ENCODE results near the gene OMP.

Gene OMP

DNA sequence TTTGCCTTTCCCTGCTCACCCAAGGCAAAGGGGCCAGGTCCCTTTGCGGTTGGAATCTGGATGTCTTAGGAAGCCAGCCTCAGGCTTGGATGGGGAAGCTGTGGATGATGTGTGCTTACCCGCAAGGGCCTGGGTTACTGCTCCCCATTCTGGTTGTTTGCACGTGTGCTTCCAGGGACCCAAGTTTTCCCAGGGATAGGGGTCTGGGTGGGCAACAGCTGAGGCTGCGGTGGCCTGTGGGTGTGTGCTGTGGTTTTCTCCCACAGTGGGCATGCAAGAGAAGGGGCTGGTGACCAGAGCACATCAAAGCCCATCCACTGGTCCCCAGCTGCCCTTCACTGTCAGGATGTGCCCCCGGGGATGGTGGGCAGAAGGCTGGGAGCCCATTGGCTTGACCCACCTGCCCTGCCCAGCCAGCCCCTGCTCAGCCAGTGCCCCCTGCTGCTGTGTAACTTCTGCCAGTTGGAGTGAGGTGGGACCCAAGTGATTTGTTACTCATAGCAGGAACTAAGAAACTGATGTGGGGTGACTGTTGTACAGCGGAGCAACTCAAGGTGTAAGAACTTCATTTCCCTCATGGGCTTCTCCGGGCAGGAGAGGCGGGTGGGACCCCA, 32.6 kb upstream of the OMP start:
- no peak for DNase-seq

DNA sequence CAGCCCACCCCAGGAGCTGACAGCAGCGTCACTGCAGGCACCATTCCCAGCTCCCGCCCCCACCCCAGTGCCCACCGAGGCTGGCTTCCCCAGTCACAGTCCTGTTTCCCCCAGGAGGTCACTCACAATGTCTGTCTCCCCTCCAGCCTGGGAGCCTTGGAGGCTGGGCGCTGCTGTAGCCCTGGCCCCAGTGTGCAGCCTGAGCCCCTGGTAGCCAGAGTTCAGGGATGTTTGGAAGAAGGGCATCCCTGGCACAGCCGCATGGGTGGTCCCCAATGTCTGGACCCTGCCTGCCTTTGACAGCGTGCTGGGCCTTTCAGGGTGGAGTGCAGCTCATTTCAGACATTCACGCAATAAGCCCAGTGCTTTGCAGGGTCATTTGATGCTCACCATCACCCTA, 31.6 kb upstream of the OMP start:
- no peak for DNase-seq

DNA sequence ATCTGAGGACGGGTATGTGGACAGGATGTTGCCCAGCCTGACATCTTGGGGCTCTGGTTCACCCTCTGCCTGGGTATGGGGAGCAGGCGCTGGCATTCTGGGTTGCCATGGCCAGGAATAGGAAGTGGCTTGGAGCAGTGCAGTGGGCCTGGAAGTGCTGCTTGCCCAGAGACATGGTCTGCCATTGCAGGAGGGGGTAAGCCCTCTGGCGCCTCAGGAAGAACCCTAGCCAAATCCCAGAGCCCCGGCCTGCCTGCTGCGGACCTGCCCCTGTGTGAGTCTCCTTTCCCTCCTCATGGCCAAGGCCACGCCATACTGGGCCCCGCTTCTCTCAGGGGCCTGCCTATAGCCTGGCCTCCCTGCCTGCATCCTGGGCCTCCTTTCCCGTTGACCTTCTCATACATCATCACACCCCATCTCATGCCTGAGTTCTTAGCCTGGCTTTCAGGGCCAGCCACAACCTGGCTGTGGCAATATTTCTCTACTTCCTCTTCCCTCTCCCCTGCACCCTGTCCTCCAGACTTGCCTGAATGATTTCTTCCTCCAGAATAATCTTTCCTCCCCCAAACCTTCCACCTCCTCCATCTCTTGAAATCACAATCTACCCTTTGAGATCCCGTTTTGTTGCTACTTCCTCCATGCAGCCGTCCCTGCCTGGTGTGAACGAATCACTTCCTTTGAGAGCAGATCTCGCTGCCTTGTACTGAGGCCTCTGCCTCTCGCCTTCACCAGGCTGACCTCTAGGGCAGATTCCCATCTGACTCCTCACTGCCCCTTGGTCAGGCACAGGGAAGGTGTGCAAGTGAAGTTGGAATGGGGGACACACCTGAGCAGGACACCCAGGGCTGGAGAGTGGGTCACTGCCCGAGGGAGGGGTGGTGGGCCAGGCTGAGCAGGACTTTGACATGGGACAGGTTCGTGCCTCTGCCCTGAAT, 30.7 kb upstream of the OMP start:
- no peak for DNase-seq

DNA sequence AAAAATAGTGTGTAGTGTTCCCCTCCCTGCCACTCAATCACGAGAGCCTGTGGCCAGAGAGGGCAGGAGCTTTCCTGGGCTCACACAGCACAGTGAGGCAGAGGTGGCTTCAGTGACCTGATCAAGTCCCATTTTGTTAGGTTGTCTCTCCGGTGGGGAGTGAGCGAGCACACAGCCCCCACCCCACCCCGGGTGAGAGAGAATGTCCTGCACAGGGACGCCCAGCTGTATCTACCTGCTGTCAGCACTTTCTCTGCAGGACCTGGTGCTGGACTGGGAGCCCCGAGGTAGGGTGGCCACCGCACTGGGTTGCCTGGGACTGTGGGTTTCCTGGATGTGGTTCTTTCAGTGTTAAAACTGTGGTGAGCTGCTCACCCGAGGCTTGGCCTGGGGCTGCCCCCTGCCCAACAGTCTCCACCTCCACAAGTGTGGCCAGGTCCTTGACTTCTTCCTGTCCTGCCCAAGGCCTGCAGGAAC, 29.8 kb upstream of the OMP start:
- DNase-seq = no peak

DNA sequence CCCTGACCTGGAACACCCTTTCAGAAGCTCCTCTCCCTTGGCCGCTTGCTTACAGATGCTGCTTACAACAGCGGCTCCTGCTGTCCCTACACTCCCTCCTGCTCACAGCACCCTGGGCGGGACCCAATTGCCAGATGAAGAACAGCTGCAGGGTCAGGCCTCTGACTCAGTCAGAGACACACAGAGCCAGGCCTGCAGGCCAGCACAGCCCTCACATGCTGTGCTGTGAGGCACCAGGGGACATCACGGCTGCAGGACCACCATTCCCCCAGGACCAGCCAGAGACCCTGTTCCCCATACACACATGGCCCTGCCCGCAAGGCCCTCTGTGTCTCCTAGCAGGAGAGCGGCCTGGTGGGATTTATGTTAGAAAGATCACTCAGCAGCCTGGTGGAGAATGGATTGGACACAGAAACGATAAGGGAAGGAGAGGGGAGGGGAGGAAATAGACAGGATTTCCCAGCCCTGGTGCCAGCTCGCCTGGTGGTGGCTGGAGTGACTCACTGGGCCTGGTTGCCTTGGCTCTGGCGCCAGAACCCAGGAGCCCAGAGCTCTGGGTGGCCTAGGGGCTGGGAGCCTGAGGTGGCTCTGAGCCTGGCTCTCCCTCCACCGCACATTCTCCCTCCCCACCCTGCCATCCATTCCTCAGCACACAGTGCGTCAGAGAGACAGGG, 29.2 kb upstream of the OMP start:
- no peak for DNase-seq

DNA sequence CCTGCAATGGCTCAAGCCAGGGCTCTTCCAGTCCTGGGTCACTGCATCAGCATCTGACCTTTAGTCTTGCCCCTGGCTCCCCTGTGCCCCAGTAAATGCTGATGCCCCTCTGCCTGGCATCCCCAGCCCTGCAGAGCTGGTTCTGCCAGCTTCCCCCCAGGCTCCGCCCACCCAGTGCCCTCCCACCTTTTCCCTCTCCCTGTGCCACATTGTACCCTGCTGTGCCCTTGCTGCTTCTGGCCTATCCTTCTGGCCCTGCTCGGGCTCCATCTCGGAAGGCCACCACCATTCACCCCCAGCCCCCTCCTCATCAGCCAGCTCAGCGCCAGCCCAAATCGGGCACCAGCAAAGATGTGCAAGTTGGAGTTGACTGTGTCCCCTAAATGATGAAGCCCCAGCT, 28.4 kb upstream of the OMP start:
- no peak for DNase-seq

DNA sequence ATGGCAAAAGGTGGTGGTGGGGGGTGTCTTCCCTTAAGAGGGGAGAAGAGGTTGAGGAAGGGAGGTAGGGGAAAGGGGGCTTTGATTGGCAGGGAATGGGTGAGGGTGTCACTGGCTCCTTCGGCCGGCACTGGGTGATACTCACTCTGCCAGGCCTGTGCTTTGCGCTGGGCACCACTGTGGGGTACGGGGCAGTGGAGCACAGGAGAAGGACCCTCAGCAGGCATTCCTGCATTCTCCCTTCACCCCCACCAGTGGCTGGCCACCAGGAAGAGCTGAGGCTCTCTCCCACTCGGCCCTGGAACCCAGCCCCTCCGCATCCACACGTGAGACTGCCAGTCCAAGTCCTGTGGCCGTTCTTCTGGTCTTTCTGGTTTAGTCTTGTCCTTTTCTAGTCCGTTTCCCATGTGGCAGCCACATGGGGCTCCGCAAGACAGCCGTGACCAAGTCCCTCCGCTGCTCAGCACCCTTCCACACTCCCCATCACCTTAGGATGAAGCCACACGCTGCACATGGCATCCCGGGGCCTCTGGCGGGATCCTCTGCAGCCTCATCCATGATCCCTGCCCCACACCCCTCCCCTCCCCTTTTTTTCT, 27.9 kb upstream of the OMP start:
- no peak for DNase-seq

DNA sequence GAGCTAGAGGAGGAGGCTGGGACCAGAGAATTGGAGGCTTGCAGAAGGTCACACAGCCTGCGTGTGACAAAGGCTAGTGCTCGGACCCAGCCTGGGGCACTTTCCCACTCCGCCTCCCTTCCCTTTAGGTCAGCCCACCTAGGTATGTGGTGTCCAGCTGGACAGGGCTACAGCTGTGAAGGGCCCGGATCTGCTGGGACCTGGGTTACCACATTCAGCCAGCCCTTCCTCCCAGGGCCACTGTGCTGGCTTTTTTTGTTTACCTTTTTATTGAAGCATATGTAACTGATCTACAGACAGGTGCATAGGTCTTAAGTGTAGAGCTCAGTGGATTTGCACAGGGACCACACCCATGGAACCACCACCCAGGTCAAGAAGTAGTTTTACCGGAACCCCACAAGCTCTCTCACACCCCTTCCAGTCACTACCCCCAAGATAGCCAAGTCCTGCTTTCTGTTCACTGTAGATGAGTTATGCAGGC, 27.2 kb upstream of the OMP start:
- no peak for DNase-seq

DNA sequence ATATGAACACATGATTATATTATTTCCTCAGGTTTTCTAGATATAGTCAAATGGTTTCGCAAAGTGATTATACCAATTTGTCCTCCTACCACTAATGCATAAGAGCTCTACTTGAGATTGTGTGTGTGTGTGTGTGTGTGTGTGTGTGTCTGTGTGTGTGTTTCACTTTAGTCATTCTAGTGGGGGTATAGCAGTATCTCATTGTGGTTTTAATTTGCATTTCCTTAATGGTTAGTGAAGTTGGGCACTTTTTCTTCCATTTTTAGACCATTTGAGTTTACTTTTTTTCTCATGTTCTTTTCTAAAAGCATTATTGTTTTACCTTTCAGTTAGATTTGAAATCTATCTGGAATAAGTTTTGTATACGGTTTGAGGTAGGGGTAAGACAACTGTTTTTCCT, 23.0 kb upstream of the OMP start:
- no peak for DNase-seq

DNA sequence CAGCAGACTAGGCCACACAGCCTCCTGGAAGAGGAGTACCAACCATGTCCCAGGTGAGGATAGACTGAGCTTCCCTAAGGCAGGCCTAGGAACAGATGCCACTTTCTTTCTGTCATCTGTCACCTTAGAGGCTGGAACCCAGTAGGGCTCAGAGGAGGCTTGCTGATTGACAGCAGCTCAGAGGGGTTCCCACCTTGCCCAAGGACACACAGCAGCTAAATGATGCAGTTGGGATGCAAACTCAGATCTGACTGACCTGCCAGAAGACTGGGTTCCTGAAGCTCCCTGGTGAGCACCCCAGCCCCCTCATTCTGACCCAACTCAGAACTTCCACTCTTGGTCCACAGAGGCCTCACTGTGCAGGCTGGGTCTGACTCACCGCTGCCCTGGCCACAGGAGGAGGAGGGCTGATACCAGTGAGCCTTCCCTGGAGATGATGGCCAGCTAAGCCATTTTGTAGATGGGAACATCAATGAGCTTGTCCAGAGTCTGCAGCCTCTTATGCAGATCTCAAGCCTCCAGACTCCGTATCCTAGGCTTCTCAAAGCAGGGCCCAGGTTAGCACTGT, 21.9 kb upstream of the OMP start:
- DNase-seq = no peak

DNA sequence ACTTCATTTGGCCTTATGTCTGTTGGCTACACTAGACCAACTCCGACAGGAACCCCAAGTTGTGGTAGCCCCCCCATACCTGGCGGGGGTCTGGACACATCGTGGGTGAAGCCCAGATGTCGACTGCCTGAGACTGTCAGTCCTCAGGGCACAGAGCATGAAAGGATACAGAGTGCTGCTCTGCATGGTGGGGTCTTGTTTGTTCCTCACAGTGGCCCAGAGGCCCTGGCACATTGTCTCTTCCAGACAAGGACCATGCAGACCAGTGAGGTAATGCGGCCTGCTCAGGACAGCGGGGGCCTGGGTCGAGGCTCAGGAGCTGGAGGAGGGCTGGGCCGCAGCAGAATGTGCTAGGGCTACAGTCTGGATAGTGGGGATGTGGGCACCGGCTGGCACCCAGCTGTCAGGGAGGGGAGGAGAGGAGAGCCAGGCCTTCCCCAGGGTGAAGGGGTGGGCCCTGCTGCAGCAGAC, 21.2 kb upstream of the OMP start:
- no peak for DNase-seq

DNA sequence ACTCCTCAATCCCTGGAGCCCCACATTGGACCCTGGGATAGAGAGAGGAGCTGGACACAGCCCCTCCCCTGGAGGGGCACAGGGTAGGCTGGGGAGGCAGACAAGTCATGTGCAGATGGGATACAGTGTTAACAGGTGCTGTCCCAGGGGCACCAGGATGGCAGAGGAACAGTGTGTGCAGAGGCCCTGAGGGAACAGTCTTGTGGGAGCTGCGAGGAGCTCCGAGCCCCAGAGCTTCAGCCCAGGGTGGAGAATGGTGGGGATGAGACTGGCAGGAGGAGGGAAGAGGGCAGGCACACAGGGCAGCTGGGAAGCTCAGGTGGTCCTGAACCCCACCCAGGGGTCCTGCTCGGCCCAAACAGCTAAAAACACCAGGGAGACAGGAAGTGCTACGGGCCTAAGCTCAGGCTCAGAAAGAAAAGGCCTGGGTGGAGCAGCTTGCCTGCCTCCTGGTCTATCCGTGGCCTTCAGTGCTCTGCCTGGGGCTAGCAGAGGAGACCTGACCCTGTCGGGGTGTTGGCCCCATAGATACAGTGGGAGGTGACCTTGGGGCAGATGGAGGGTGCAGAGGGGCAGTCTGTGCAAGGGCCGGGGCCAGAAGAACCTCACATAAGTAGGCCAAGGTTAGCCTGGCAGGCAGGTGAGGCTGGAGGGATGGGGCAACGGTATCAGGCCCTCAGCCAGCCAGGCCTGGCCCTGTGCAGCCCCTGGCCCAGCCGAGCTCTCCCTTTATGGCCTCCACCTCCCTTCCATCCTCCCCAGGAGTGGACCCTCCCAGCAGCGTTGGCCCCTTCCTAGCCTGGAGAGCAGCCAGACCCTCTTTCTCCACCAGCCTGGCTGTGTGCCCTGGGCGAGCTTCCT, 20.4 kb upstream of the OMP start:
- DNase-seq = no peak

DNA sequence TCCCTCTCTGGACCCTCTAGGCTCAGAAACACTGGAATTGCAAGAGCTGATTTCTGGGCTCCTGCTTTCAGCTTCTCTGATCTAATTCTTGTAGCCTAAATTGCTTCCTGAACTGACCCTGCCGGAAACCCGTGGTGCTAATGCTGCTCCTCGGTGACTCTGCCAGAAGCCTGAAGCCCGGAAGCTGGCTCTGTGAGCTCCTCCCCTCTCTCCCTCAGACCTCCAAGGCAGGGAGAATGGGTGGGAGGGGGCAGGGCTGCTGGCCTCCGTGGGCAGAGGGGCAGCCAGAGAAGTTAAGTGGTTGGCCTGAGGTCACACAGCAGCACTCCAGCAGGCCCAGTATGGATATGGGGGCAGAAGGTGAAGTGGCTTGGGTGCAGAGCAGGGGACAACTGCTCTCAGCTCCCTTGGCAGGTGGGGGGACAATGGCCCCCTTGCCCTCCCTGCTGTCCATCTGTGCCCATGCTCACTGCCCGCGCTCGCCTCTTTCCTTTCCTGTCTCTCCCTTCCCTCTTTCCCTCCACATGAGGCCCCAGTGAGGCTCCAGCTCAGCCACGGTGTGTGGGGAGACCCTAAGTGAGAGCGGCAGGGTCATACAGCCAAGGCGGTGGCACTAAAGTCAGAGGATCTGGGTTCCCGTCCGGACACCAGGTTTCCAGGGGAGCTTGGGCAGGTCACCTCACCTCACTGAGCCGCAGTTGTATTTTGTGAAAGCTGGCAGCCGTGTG, 19.6 kb upstream of the OMP start:
- DNase-seq = no peak

DNA sequence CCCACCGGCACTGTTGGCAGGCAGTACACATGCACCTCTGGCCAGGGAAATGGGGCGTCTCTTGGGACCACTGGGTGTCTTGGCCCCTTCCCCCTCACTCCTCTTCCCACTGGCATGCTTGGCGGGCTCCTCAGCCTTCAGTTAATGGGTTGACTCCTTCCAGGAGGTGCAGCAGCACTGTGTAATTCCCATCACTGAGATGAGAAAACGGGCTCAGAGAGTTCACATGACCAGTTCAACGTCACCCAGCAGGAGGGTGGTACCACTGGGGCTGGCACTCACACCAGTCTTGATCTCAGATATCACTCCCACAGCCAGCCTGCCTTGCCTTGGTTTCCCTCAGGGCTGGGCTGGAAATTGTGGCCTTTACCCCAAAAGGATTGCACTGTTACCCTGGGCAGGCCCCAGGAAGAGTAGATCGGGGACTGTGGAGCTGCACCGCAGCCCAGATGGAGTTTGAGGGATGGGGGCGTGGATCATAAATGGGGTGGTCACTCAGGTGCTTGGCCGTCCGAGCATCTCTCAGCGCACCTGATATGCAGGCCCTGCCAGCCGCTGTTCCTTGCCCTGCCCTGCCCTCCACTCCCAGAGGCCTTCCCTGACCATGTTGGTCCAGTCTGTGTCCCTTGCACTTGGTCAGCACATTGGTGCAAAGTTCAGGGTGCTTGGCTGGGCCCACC, 18.9 kb upstream of the OMP start:
- no peak for DNase-seq

DNA sequence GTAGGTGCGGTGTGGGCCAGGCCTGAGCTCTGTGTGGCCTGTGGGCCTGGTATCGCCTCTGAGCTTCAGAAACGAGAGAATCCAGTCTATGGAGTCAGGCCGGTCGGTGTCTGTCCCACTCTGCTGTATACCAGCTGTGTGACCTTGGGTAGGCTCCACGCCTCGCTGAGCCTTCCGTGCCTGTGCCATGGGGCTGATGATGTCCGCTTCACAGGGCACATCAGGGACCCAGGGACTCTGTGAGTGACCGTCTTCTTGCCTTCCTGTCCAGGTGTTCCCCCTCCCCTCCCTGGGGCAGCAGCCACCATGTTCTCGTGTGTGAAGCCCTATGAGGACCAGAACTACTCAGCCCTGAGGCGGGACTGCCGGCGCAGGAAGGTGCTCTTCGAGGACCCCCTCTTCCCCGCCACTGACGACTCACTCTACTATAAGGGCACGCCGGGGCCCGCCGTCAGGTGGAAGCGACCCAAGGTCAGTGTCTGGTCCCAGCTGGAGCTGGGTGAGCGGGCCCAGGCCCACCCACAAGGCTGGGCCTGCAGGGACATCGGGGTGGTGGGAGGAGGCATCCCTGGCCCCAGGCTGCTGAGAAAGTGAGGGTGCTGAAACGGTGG, 18.0 kb upstream of the OMP start:
- DNase-seq = no peak

DNA sequence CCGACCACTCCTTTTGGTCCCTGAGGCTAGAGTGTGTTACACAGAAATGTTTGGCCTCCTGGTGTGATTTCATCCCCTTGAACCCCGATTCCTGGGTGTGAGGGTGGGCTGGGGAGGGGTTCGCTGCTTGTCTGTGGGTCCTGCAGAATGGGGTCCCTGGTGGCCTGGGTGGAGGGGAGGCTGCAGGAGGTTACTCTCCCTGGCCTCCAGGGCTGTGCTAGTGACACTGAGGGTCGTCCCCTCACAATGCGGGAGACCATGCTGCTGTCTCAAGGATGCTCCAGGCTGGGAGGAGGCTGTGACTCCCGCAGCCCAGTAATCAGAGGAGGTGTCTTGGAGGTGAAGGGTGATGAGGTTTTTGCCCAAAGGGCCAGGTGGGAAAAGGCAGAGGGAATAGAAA, 17.0 kb upstream of the OMP start:
- no peak for DNase-seq

DNA sequence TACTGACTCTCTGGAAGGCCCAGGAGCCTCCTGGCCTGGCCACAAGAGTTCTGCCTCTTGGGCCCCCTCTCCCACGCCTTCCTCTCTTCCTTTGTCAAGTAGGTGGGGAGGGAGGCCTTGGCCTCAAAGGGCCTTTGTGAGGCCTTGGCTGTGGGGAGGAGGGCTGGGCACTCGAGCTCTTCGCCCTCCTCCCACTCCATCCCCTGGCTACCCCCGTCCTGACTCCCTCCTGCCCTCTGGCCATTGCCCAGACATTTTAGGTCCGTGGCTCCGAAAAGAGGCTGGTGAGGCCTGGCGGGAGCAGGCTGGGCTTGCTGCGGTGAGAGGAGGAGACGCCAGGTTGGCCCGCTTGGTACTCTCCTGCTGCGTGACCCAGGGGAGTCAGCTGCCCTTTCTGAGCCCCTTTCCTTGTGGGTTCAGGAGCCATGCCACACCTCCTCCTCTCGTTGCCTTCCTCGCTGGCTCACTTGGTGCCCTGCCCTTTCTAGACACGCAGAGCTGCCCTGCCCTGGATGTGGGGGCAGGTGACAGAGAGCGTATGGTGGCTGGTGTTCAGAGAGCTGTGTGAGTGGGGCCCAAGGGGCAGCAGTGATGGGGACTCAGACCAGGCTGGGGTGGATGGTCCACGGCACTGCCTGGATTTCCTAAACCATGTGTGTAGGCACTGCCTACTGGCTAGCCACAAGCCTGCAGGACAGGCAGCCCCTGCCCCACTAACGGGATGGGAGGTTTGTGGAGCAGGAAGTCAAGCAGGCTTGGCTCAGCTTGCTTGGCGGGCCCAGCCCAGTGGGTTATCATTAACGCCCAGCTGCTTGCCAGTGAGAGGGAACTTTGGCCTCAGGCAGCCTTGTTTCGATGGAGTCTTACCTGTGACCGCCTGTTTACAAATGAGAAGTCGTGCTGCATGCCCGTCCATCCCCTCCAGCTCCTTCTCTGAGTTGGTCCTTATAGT, 15.8 kb upstream of the OMP start:
- no peak for DNase-seq

DNA sequence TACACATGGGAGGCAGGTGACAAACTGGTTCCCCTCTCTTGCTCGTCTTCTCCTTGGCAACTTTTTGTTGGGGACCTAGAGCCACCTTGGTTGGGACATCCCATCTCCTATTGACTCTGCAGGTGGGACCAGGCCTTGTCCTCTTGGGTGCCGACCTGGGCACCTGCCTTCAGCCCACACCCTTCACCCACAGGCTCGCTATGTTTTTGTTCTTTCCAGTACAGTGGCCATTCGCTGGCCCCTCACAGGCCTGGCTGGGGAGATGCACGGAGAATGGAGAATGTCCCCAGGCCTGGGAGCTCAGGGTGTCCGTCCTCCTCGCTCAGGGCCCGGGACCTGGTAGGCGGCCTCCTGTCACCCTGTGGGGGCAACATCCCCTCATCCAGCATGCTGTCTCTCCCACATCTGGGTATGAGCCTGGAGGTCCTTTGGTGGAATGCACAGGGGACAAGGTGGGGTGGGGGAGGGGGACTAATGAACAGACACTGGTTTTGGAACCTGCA, 14.9 kb upstream of the OMP start:
- no peak for DNase-seq

Data from NCI-H345 (cell line).